ENCODE data around the gene SLC2A14. TPM values are rescaled to one million over a fixed set of nuclear protein-coding genes. Genes with fewer than 3 reads are reported as not detected.

Gene SLC2A14
- under 0.01 and 0.20 TPM in 2 replicates for total RNA-seq

GRCh38 chr12:7872566-7873319 is at the start of gene SLC2A14:
Gene SLC2A14 (minus strand): TSS chr12:7872915. CDS start chr12:7869880, 3,035 bp downstream.

GRCh38 chr12:7788884-7789528 is 83.7 kb downstream of the SLC2A14 start, which contains the start of gene NANOG:
Gene NANOG (plus strand): TSS chr12:7789402. CDS start chr12:7789615, 213 bp downstream.

Small RNA genes lying within 50 kb of the gene (small RNA-seq; reads per million reads assigned to genes)
- not detected for gene RF00019

Other genes with a start within 250 kb of the SLC2A14 start
- gene APOBEC1, start 207.0 kb downstream of the SLC2A14 start, total RNA-seq = not detected in 2 replicates
- gene GDF3, start 177.1 kb downstream of the SLC2A14 start, total RNA-seq = not detected in 2 replicates
- gene DPPA3, start 161.5 kb downstream of the SLC2A14 start, total RNA-seq = not detected in 2 replicates
- gene CLEC4C, start 125.5 kb downstream of the SLC2A14 start, total RNA-seq = not detected in 2 replicates
- gene NANOGNB, start 107.7 kb downstream of the SLC2A14 start, total RNA-seq = not detected in 2 replicates
- not detected in 2 replicates for gene NANOG, start 83.5 kb downstream of the SLC2A14 start, total RNA-seq
- 99.6 and 137 TPM in 2 replicates for gene SLC2A3, start 63.3 kb upstream of the SLC2A14 start, total RNA-seq
- gene FOXJ2, start 159.8 kb upstream of the SLC2A14 start, total RNA-seq = 6.6 and 8.4 TPM in 2 replicates
- under 0.01 and 0.20 TPM in 2 replicates for gene C3AR1, start 193.4 kb upstream of the SLC2A14 start, total RNA-seq
- gene NECAP1, start 209.4 kb upstream of the SLC2A14 start, total RNA-seq = 48.9 and 53.6 TPM in 2 replicates